Renal cortical epithelial cell (primary cell): Measurements from ENCODE around the gene KIF26B. TPM values are rescaled to one million over a fixed set of nuclear protein-coding genes. Genes with fewer than 3 reads are reported as not detected.
"Not testable (repeated sequence)": the region's sequence is repeated elsewhere in the genome, so short reads cannot be mapped to it uniquely, and the experiment has no call there.

Source experiments
- DNase-seq: peaks from one replicate; pipeline ENCODE4 v3.0.0-alpha.2; 2011; ENCODE audit warnings: low read depth
- total RNA-seq: library from RNA; depleted of rRNA; stranded (reverse); fragments of >200 nt; gene quantifications from 2 replicates; pipeline ENCODE4 v1.2.3, GENCODE V29; 2014

KIF26B gene
- total RNA-seq, 1 donor from 2014 or later = 19.4 TPM

- DNase-seq = no peak
Measured at GRCh38 chr1:245650441-245650960, 495.7 kb downstream of the KIF26B start.

- no peak for DNase-seq
Measured at GRCh38 chr1:245651093-245651492, 496.3 kb downstream of the KIF26B start.

DNA sequence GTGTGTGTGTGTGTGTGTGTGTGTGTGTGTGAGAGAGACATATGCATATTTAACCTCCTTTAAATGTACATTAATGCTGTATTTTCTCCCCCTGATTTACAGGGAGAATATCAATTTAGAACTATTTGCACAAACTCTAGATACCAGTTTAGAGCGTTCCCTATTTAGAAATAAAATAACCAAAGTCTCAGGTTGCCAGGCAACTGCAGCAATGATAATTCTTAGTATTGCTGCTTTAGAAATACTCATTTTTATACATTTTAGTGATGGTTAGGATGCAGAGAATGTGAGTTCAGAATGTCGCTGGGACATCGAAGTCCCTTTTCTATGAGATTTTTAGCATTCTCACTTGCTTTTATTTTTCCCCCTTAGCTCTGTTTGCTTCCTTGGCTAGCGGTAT is 497.3 kb downstream of the KIF26B start:
- DNase-seq = no peak

DNA sequence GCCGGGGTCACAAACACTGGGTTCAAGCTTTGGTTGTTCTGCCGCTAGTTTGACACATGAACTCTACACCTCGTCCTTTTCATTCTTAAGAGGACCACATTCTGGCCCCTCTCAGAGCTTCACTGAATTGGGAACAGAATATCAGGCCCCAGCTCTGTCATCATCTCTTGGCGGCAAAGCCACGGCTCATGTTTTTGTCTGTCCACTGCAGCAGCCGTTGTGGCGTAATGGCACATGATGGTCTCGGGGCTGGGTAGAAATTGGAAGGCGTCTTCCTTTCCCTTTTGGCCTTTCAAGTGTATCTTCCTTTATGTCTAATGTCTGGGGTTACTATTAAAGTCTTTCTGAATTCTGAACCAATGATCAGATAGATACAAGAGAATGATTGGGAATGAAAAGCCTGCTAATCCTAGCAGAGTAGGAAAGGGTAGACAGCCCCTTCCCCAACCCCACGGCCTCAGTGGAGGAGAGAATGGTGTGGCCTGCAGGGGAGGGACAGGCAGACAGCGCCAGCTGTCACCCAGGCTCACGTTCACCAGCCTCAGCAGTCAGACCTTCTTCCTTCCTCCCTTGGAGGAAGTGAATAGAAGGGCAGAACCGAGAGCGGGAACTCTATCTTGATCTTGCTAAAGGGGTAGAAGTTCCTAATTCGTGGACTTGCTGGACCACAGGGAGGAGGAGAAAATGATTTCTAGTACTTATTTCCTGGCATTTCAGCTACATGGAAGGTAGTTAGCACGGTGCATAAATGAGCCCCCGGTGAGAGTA is 498.1 kb downstream of the KIF26B start:
- no peak for DNase-seq

DNA sequence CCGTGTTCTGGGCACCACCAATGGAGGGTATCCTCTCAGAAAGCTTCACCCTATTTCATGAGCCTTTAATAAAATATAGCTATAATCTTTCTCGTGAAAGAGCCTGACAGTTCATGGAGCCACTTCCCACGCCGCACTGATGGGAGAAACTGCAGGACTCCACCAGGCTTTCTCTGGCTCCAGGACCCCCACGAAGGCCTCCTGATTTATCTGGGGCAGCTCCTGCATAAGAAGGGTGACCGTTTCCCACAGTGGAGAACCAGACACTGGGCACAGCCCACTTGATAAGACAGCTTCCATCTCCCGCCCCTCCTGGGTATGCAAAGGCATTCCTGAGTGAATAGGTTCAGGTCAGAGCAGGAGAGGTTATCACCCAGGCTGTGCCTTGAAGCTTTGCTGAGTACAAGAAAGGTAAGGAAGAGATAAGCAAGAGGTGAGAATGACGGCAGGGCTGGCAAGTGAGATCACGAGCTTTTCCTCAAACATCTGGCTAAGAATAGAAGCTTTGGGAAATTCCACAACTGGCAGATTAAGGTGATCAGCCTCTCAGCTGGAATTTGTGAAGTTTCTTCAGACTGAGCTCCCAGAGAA is 499.8 kb downstream of the KIF26B start:
- no peak for DNase-seq

GRCh38 chr1:245656189-245656717 is 501.5 kb downstream of the KIF26B start:
- no peak for DNase-seq

DNA sequence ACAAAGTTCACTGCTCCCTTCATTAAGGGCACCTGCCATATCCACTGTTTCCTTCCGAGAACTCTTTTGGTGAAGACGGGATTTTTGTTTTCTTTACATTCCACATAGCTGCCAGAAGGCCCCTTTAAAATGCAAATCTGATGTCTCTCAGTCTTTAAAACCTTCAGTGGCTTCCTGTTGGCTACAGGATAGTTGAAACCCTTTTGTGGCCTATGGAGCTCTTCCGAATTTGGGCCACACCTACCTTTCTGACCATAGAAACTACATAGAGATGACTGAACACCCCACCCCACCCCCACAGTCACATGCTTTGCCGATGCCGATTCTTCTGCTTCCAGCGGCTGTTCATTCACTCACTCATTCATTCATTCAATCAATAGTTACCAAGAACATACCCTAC is 502.6 kb downstream of the KIF26B start:
- no peak for DNase-seq

GRCh38 chr1:245663373-245663772 is 508.6 kb downstream of the KIF26B start:
- DNase-seq = no peak

DNA sequence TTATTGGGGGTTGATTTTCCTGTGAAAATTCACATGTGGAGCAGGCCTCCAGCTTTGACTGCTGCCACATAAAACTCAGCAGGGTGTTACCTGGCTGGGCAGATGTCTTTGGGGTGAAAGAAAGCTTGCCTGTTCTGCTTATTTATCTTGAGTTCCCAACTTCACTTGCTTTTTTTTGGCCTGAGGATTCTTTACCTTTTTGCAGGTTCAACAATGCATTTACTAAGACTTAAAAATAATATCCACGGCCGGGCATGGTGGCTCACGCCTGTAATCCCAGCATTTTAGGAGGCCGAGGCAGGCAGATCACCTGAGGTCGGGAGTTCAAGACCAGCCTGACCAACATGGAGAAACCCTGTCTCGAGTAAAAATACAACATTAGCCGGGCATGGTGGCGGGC is 509.1 kb downstream of the KIF26B start:
- DNase-seq = no peak

GRCh38 chr1:245666412-245666811 is 511.6 kb downstream of the KIF26B start:
- DNase-seq = no peak

DNA sequence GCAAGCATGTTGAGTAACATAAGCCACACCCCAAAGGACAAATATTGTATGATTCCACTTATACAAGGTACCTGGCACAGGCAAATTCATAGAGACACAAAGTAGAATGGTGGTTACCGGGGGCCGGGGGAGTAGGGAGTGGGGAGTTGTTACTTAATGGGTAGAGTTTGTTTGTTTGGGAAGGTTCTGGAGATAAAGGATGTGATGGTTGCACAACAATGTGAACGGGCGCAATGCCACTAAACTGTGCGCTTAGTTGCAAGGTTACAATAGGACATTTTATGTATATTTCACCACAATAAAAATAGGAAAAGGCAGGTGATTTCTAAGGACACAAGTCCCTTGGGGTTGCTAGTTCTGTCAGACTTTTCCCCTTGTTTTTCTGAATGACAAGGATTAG is 516.6 kb downstream of the KIF26B start:
- DNase-seq = no peak

GRCh38 chr1:245671966-245672767 is 517.4 kb downstream of the KIF26B start:
- no peak for DNase-seq

DNA sequence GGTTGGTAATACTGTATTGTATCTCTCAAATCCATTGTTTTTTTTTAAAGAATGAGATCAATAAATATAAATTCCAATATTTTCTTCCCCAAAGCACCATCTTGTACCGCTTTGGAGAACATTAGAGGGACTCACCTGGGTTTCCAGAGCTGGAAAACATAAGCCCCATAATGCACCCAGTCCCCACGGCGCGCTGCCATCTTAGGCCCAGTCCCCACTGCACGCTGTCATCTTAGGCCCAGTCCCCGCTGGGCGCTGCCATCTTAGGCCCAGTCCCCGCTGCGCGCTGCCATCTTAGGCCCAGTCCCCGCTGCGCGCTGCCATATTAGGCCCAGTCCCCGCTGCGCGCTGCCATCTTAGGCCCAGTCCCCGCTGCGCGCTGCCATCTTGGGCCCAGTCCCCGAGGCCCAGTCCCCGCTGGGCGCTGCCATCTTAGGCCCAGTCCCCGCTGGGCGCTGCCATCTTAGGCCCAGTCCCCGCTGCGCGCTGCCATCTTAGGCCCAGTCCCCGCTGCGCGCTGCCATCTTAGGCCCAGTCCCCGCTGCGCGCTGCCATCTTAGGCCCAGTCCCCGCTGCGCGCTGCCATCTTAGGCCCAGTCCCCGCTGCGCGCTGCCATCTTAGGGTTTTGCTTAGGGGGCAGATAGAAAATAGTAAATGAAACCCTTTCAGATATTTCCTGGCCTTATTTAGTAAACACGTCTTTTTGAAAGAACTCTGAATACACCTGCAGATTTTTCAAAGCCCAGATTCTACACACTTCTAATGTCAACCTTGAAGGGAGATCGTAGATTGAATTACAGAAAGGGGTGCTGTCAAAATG is 518.3 kb downstream of the KIF26B start:
- not testable (repeated sequence) for DNase-seq

DNA sequence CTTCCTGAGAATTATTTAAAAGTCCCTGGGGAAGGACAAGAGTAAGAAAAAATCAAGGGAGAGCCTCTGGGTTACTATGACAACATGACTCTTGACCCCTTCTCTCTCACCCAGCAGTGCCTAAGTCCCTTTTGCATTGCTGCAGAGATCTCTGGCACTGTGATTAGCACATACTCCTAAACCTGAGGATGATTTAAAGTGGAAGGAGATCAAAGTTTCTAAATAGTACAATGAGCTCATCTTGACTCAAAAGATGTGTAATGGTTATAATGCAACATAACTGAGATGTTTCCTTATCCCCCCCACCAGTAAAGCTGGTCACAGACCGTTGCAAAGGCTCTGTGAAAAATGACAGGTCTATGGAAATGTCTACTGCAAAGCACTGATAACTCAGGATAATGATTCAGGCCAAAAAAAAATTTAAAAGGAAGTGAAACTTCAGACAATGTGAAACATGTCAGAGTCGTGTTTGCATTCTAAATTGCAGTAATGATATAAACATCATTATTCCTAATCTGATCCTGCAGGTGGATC is 519.2 kb downstream of the KIF26B start:
- peak; percentile 12 for DNase-seq

- DNase-seq = no peak
Measured at GRCh38 chr1:245677461-245678240, 522.9 kb downstream of the KIF26B start.

DNA sequence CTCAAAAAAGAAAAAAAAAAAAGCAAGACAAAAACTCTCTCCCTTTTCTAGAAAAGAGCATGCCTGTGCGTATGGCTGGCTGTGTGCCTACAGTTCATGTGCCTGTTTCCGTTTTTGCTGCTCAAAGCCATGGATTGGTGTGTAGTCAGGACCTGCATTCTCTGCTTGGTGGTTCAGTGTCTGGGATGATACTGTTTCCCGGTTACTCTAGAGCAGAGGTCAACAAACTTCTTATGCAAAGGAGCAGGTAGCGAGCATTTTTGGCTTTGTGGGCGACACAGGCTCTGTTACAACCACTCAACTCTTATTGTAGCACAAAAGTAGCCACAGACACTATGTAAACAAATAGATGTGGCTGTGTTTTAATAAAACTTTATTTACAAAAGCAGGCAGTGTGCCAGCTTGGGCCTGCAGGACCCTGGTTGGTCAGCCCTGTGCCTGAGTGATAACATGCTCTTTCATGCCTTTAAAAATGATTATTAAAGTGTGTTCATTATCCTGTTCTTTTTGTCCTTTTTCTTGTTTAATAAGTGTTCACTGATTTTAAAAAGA is 524.2 kb downstream of the KIF26B start:
- no peak for DNase-seq

- no peak for DNase-seq
Measured at GRCh38 chr1:245679821-245680780, 525.3 kb downstream of the KIF26B start.
